Measurements from ENCODE around the gene TRIM63. TPM values are rescaled to one million over a fixed set of nuclear protein-coding genes. Genes with fewer than 3 reads are reported as not detected.

TRIM63 gene
- total RNA-seq, 2 donors from 2014 or later = not detected

- Mint-ChIP-seq H3K4me3 (no peak overlapping the region), H3K36me3 (ENCODE audit: low read depth) (peaks cover 3% of the 10 kb centered on the region), H3K4me1 (peaks cover 9% of the 10 kb centered on the region), H3K27me3 (peaks cover 37% of the 10 kb centered on the region), H3K27ac (no peak overlapping the region)
- H3K9me3 ChIP-seq (ENCODE audit: control insufficient read depth, low read length, poor library complexity, severe bottlenecking) = no peaks in the 10 kb centered on the region
- DNase-seq = no peak
- ATAC-seq = no peak
Observed at GRCh38 chr1:26006710-26007109, 60.7 kb downstream of the TRIM63 start.

- peaks cover 3% of the 10 kb centered on the region for H3K36me3 Mint-ChIP-seq (ENCODE audit: low read depth)
- H3K27ac Mint-ChIP-seq = no peak overlapping the region
- H3K4me1 Mint-ChIP-seq = peaks cover 9% of the 10 kb centered on the region
- H3K4me3 Mint-ChIP-seq = no peak overlapping the region
- no peaks in the 10 kb centered on the region for H3K9me3 ChIP-seq (ENCODE audit: control insufficient read depth, low read length, poor library complexity, severe bottlenecking)
- DNase-seq (no peak), ATAC-seq (no peak)
- H3K27me3 Mint-ChIP-seq = peaks cover 42% of the 10 kb centered on the region
Observed at GRCh38 chr1:26005434-26006105, 61.9 kb downstream of the TRIM63 start.

GRCh38 chr1:26003756-26004155 lies 63.7 kb downstream of the TRIM63 start:
- ATAC-seq (no peak), DNase-seq (no peak)
- H3K4me3 Mint-ChIP-seq = no peak overlapping the region
- no peak overlapping the region for H3K27ac Mint-ChIP-seq
- peaks cover 37% of the 10 kb centered on the region for H3K27me3 Mint-ChIP-seq
- no peaks in the 10 kb centered on the region for H3K9me3 ChIP-seq (ENCODE audit: control insufficient read depth, low read length, poor library complexity, severe bottlenecking)
- peaks cover 11% of the 10 kb centered on the region for H3K4me1 Mint-ChIP-seq
- H3K36me3 Mint-ChIP-seq (ENCODE audit: low read depth) = peaks cover 3% of the 10 kb centered on the region

DNA sequence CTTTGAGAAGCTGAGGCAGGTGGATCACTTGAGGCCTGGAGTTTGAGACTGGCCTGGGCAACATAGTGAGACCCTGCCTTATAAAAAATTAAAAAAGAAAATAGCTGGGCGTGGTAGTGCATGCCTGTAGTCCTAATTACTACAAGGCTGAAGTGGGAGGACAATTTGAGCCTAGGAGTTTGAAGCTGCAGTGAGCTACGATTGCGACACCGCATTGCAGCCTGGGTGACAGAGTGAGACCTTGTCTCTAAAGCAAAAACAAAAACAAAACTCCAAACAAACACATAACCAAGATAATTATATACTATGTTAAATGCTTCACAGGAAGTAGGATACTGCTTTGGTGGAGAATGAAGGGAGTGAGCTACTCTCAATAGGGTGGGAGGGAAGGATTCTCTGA lies 64.2 kb downstream of the TRIM63 start:
- ATAC-seq (no peak), DNase-seq (no peak)
- Mint-ChIP-seq H3K27ac (no peak overlapping the region), H3K36me3 (ENCODE audit: low read depth) (peaks cover 3% of the 10 kb centered on the region), H3K4me1 (peaks cover 15% of the 10 kb centered on the region), H3K4me3 (no peak overlapping the region), H3K27me3 (peaks cover 37% of the 10 kb centered on the region)
- no peaks in the 10 kb centered on the region for H3K9me3 ChIP-seq (ENCODE audit: control insufficient read depth, low read length, poor library complexity, severe bottlenecking)

Other genes with a start within 250 kb of the TRIM63 start
- 10 to 100 TPM; 30.4 to 37.4 TPM for gene MTFR1L, start 247.7 kb downstream of the TRIM63 start, total RNA-seq
- gene AUNIP, start 208.2 kb downstream of the TRIM63 start, total RNA-seq = under 1 TPM in 1 of 2 donors, not detected in 1; 0.31 TPM
- 1 to 10 TPM; 1.4 to 2.6 TPM for gene PAQR7, start 191.9 kb downstream of the TRIM63 start, total RNA-seq
- 10 to 100 TPM in 1 of 2 donors, 1 to 10 TPM in 1; 9.3 to 13.8 TPM for gene STMN1, start 161.2 kb downstream of the TRIM63 start, total RNA-seq
- gene PAFAH2, start 69.6 kb downstream of the TRIM63 start, total RNA-seq = 1 to 10 TPM; 4.9 to 6.9 TPM
- not detected for gene EXTL1, start 45.9 kb downstream of the TRIM63 start, total RNA-seq
- gene SLC30A2, start 21.5 kb downstream of the TRIM63 start, total RNA-seq = not detected
- 1 to 10 TPM; 6.8 to 7.6 TPM for gene PDIK1L, start 44.2 kb upstream of the TRIM63 start, total RNA-seq
- gene FAM110D, start 91.4 kb upstream of the TRIM63 start, total RNA-seq = not detected
- not detected for gene C1orf232, start 101.3 kb upstream of the TRIM63 start, total RNA-seq
- gene ZNF593, start 102.3 kb upstream of the TRIM63 start, total RNA-seq = 10 to 100 TPM; 15.6 to 15.9 TPM
- not detected for gene ZNF593OS, start 104.2 kb upstream of the TRIM63 start, total RNA-seq
- 1 to 10 TPM; 3.8 to 5.4 TPM for gene CNKSR1, start 109.9 kb upstream of the TRIM63 start, total RNA-seq
- not detected for gene CATSPER4, start 123.0 kb upstream of the TRIM63 start, total RNA-seq
- gene CEP85, start 166.6 kb upstream of the TRIM63 start, total RNA-seq = 10 to 100 TPM; 12.5 to 14.3 TPM
- 100 to 1,000 TPM; 361 to 435 TPM for gene SH3BGRL3, start 212.5 kb upstream of the TRIM63 start, total RNA-seq
- 10 to 100 TPM; 44.6 to 45.1 TPM for gene UBXN11, start 239.0 kb upstream of the TRIM63 start, total RNA-seq

All from T-helper 17 cell (primary cell).